H1 (cell line): ENCODE measurements around the gene ATPAF2. TPM values are rescaled to one million over a fixed set of nuclear protein-coding genes. Genes with fewer than 3 reads are reported as not detected.

Experiments used
- CTCF ChIA-PET: fragments of 300-600 bp; sonication (Branson Sonifier 250); formaldehyde crosslinking; loops from one replicate; lab custom pipeline; 2021; ENCODE audit not compliant: partially characterized antibody; lab: Charles Lee
- POLR2A ChIA-PET: fragments of 300-600 bp; sonication (Branson Sonifier 250); formaldehyde crosslinking; loops from one replicate; lab custom pipeline; 2021; ENCODE audit warnings: inconsistent platforms; ENCODE audit not compliant: partially characterized antibody; lab: Charles Lee
- DNase-seq, 2 experiments: peaks; one replicate each; pipeline versions ENCODE4 v3.0.0 to v3.0.0-alpha.2; 2010 to 2022; ENCODE audit warnings: low spot score in 2 of 2, low read depth in 1 of 2, mixed read lengths in 1 of 2
- FAIRE-seq: peaks from 2 replicates; lab custom pipeline; 2011; peaks lifted over from hg19 to GRCh38; lab: Jason Lieb, UNC
- H2AFZ ChIP-seq: 2 replicates; pipeline ENCODE4 v1.8.1; 2012; ENCODE audit warnings: low read length, inconsistent platforms
- H2AK5ac ChIP-seq: 2 replicates; pipeline ENCODE4 v1.6.1; 2013; ENCODE audit warnings: low read depth, low read length
- H2BK120ac ChIP-seq: replicated peaks from 2 replicates; pipeline ENCODE3; 2013; ENCODE audit warnings: low read depth, low read length, inconsistent platforms
- H2BK12ac ChIP-seq: 2 replicates; pipeline ENCODE4 v1.6.1; 2013; ENCODE audit warnings: low read depth, low read length
- H2BK15ac ChIP-seq: 2 replicates; pipeline ENCODE4 v1.6.1; 2013; ENCODE audit warnings: low read length
- H2BK20ac ChIP-seq: 2 replicates; pipeline ENCODE4 v1.6.1; 2013; ENCODE audit warnings: low read length
- H2BK5ac ChIP-seq: 2 replicates; pipeline ENCODE4 v1.6.1; 2013; ENCODE audit warnings: low read depth, low read length
- H3K14ac ChIP-seq: 2 replicates; pipeline ENCODE4 v1.6.1; 2013; ENCODE audit warnings: inconsistent platforms; ENCODE audit not compliant: insufficient read length
- H3K18ac ChIP-seq: 2 replicates; pipeline ENCODE4 v1.6.1; 2013; ENCODE audit warnings: low read length; ENCODE audit errors: extremely low read depth
- H3K23ac ChIP-seq: 2 replicates; pipeline ENCODE4 v1.6.1; 2013; ENCODE audit warnings: inconsistent platforms; ENCODE audit not compliant: insufficient read length
- H3K23me2 ChIP-seq: 2 replicates; pipeline ENCODE4 v1.6.1; 2013; ENCODE audit warnings: low read depth, low read length
- H3K27ac ChIP-seq: 2 replicates; pipeline ENCODE4 v1.6.1; 2011; ENCODE audit warnings: low read depth, low read length, inconsistent platforms
- H3K27me3 ChIP-seq, 4 experiments: replicated peaks in 1 of 4; 1 replicate in 1 of 4; 2 replicates in 3 of 4; pipeline versions ENCODE4 v1.6.1 to v1.8.1; 2011 to 2013; ENCODE audit warnings: low read length in 3 of 4, mild to moderate bottlenecking in 3 of 4, inconsistent platforms in 2 of 4, mixed read lengths in 2 of 4, moderate library complexity in 1 of 4; ENCODE audit not compliant: control insufficient read depth in 3 of 4, insufficient read depth in 3 of 4; ENCODE audit errors: extremely low read depth in 1 of 4
- H3K36me3 ChIP-seq, 4 experiments: 2 replicates each; pipeline versions ENCODE4 v1.6.1 to v1.8.1; 2011 to 2013; ENCODE audit warnings: mild to moderate bottlenecking in 4 of 4, low read length in 3 of 4, moderate library complexity in 2 of 4, control low read depth in 1 of 4, inconsistent platforms in 1 of 4; ENCODE audit not compliant: insufficient read depth in 4 of 4, control insufficient read depth in 2 of 4
- H3K4ac ChIP-seq: replicated peaks from 2 replicates; pipeline ENCODE3; 2013; ENCODE audit warnings: low read length, low read depth, mixed read lengths, inconsistent platforms; ENCODE audit not compliant: insufficient read length
- H3K4me1 ChIP-seq, 4 experiments: replicated peaks in 1 of 4; 1 replicate in 1 of 4; 2 replicates in 3 of 4; pipeline versions ENCODE4 v1.6.1 to v1.8.1; 2011 to 2013; ENCODE audit warnings: low read length in 3 of 4, inconsistent platforms in 2 of 4, mixed read lengths in 1 of 4; ENCODE audit not compliant: insufficient read depth in 4 of 4, control insufficient read depth in 3 of 4
- H3K4me2 ChIP-seq, 2 experiments: 2 replicates each; pipeline versions ENCODE4 v1.6.1 to v1.8.1; 2011 to 2013; ENCODE audit warnings: low read depth in 2 of 2, low read length in 2 of 2, control low read depth in 1 of 2, inconsistent platforms in 1 of 2, mild to moderate bottlenecking in 1 of 2; ENCODE audit not compliant: insufficient read depth in 1 of 2
- H3K4me3 ChIP-seq, 4 experiments: fragments of 200-600, 300-600 bp in 1 of 4; sonication (generic), shearing (Covaris generic), sonication (Bioruptor Twin) in 1 of 4; 2 replicates each; pipeline versions ENCODE4 v1.5.1 to v1.8.1; 2011 to 2016; ENCODE audit warnings: low read length in 4 of 4, low read depth in 3 of 4, control low read depth in 2 of 4, inconsistent platforms in 2 of 4, mild to moderate bottlenecking in 2 of 4, mixed read lengths in 1 of 4, moderate library complexity in 1 of 4; ENCODE audit not compliant: insufficient read depth in 2 of 4; ENCODE audit errors: extremely low read depth in 1 of 4
- H3K56ac ChIP-seq: replicated peaks from 2 replicates; pipeline ENCODE3; 2013; ENCODE audit warnings: low read depth, mild to moderate bottlenecking, mixed read lengths, low read length, inconsistent platforms; ENCODE audit not compliant: insufficient read length
- H3K79me1 ChIP-seq: 2 replicates; pipeline ENCODE4 v1.6.1; 2013; ENCODE audit warnings: low read depth, low read length, control low read depth
- H3K79me2 ChIP-seq, 2 experiments: 2 replicates each; pipeline versions ENCODE4 v1.6.1 to v1.8.1; 2012 to 2013; ENCODE audit warnings: low read length in 2 of 2, mild to moderate bottlenecking in 2 of 2, inconsistent platforms in 1 of 2; ENCODE audit not compliant: insufficient read depth in 2 of 2, control insufficient read depth in 1 of 2
- H3K9ac ChIP-seq, 4 experiments: replicated peaks in 1 of 4; 1 replicate in 1 of 4; 2 replicates in 3 of 4; pipeline versions ENCODE4 v1.6.1 to v1.8.1; 2011 to 2013; ENCODE audit warnings: low read depth in 3 of 4, low read length in 3 of 4, control low read depth in 2 of 4, mild to moderate bottlenecking in 2 of 4, moderate library complexity in 2 of 4, inconsistent platforms in 1 of 4; ENCODE audit errors: extremely low read depth in 1 of 4
- H3K9me3 ChIP-seq, 2 experiments: 2 replicates each; pipeline versions ENCODE4 v1.6.1 to v1.8.1; 2012 to 2013; ENCODE audit warnings: mild to moderate bottlenecking in 2 of 2, moderate library complexity in 2 of 2, control low read depth in 1 of 2, inconsistent platforms in 1 of 2, low read depth in 1 of 2, low read length in 1 of 2, mixed read lengths in 1 of 2; ENCODE audit not compliant: insufficient read depth in 2 of 2
- H4K20me1 ChIP-seq, 2 experiments: replicated peaks in 1 of 2; 2 replicates each; pipeline versions ENCODE3 to v1.8.1; 2011 to 2013; ENCODE audit warnings: inconsistent platforms in 2 of 2, low read length in 2 of 2, mild to moderate bottlenecking in 1 of 2; ENCODE audit not compliant: insufficient read depth in 2 of 2, control insufficient read depth in 1 of 2
- H4K5ac ChIP-seq: 2 replicates; pipeline ENCODE4 v1.6.1; 2013; ENCODE audit warnings: low read length, low read depth, mixed read lengths, inconsistent platforms; ENCODE audit not compliant: insufficient read length
- H4K8ac ChIP-seq: 2 replicates; pipeline ENCODE4 v1.8.0; 2013; ENCODE audit warnings: mild to moderate bottlenecking, moderate library complexity, low read length, inconsistent platforms; ENCODE audit not compliant: insufficient read depth; ENCODE audit errors: extremely low read depth
- H4K91ac ChIP-seq: replicated peaks from 2 replicates; pipeline ENCODE3; 2013; ENCODE audit warnings: low read length, mixed read lengths, inconsistent platforms; ENCODE audit not compliant: insufficient read length
- EGR1 ChIP-seq: IDR thresholded peaks from 2 replicates; pipeline ENCODE4 v1.6.1; 2011; ENCODE audit warnings: low read depth, low read length, borderline replicate concordance
- NRF1 ChIP-seq: IDR thresholded peaks from 2 replicates; pipeline ENCODE4 v1.6.1; 2011; ENCODE audit warnings: mild to moderate bottlenecking, low read depth, low read length, improper control_type of control experiment
- POU5F1 ChIP-seq: IDR thresholded peaks from 2 replicates; pipeline ENCODE4 v1.6.1; 2011; ENCODE audit warnings: low read depth, mild to moderate bottlenecking, low read length, moderate library complexity
- RFX5 ChIP-seq: IDR thresholded peaks from 2 replicates; pipeline ENCODE4 v1.6.1; 2011; ENCODE audit warnings: low read depth, low read length, improper control_type of control experiment, borderline replicate concordance
- SIRT6 ChIP-seq: IDR thresholded peaks from one replicate; pipeline ENCODE4 v1.7.1; 2012; ENCODE audit warnings: low read length, inconsistent platforms
- SRF ChIP-seq: IDR thresholded peaks from 2 replicates; pipeline ENCODE4 v1.6.1; 2011; ENCODE audit warnings: mild to moderate bottlenecking, low read depth, low read length, moderate library complexity
- TAF7 ChIP-seq: optimal IDR thresholded peaks from 2 replicates; pipeline ENCODE3; 2011; ENCODE audit warnings: low read depth, mild to moderate bottlenecking, inconsistent platforms, low read length, moderate library complexity, borderline replicate concordance
- TCF12 ChIP-seq: IDR thresholded peaks from 2 replicates; pipeline ENCODE4 v1.6.1; 2011; ENCODE audit warnings: low read depth, mild to moderate bottlenecking, low read length
- WGBS, 2 experiments: shearing (Covaris generic) in 1 of 2; methylation state at CpG; one replicate each; pipeline versions ENCODE4 v1.1.6 to v1.1.7; 2013 to 2015; ENCODE audit warnings: low lambda C conversion rate in 2 of 2, mixed read lengths in 2 of 2, inconsistent platforms in 1 of 2, low coverage in 1 of 2, missing lambda C conversion rate in 1 of 2; ENCODE audit not compliant: insufficient replicate concordance in 2 of 2, insufficient coverage in 1 of 2, insufficient read length in 1 of 2; ENCODE audit errors: extremely low coverage in 1 of 2, missing lambda C conversion rate in 1 of 2; 5-methylcytosine and 5-hydroxymethylcytosine counted together
- polyA plus RNA-seq, 7 experiments: library from polyadenylated mRNA; depleted of rRNA in 3 of 7; stranded (reverse) in 5 of 7; unstranded in 2 of 7; fragments of >200 nt in 5 of 7; fragments of 200-250 nt in 2 of 7; gene quantifications; 1 replicate in 5 of 7; 2 replicates in 1 of 7; 4 replicates in 1 of 7; pipeline versions ENCODE4 v1.2.1 to v1.2.3, GENCODE V29; 2011 to 2013; ENCODE audit warnings: missing spikeins in 2 of 7, mixed read lengths in 2 of 7
- total RNA-seq: library from RNA; stranded (reverse); fragmentation: NEBNext Ultra II Directional; extraction: Animal tissue kit (Norgen Biotek cat#: 25700); gene quantifications from 2 replicates; pipeline ENCODE4 v1.2.1, GENCODE V29; 2021

ATPAF2 gene
- total and polyA plus RNA-seq, 2 of the 8 experiments (the other 6 are each of a cell fraction or from before 2014, with no cell fraction given): 19.6 to 22.9 TPM

- no peak overlapping the region for H2BK5ac ChIP-seq
- no peaks in the 10 kb centered on the region for H3K9me3 ChIP-seq
- no peak overlapping the region for H3K4me3 ChIP-seq
- no peak overlapping the region for H4K8ac ChIP-seq
- no peak overlapping the region for H3K14ac ChIP-seq
- no peak overlapping the region for H3K4ac ChIP-seq
- no peak overlapping the region for H2AK5ac ChIP-seq
- H2AFZ ChIP-seq: no peak overlapping the region
- no peak overlapping the region for H3K18ac ChIP-seq
- H3K23ac ChIP-seq: no peak overlapping the region
- no peak for DNase-seq
- H3K79me1 ChIP-seq: peaks cover 2% of the 10 kb centered on the region; the same call in 1 of the 2 replicates
- H4K91ac ChIP-seq: no peak overlapping the region
- H2BK12ac ChIP-seq: no peak overlapping the region
- no peak overlapping the region for H2BK20ac ChIP-seq
- no peak overlapping the region for H3K9ac ChIP-seq
- H3K27ac ChIP-seq: no peak overlapping the region
- TF ChIP-seq SIRT6 (no peak), EGR1 (no peak), POU5F1 (no peak), TCF12 (no peak), RFX5 (no peak), NRF1 (no peak), TAF7 (no peak), SRF (no peak)
- no peaks in the 10 kb centered on the region for H3K23me2 ChIP-seq
- WGBS, 2 experiments: 100% methylated on average over 2 of the region's 2 CpGs; no CpG with 5 or more reads in 1 of the 2 experiments
- no peaks in the 10 kb centered on the region; a peak in 1 of 7 replicates for H3K27me3 ChIP-seq
- POLR2A ChIA-PET: interaction anchor here (0.5 to 1.0 kb wide), 2 partner anchors 30 to 125 kb away, joined by 3 read pairs; no protein-coding TSS in a partner anchor
- CTCF ChIA-PET: interaction anchor here (0.6 to 4.4 kb wide), 11 partner anchors 9 to 202 kb away, joined by 3 to 40 read pairs (median 5); no protein-coding TSS in a partner anchor
- H3K36me3 ChIP-seq: no peaks in the 10 kb centered on the region; a peak in 1 of 8 replicates
- no peak overlapping the region for H2BK15ac ChIP-seq
- H4K5ac ChIP-seq: no peak overlapping the region
- H4K20me1 ChIP-seq: peaks cover 0 to 3% of the 10 kb centered on the region in 2 experiments
- H3K56ac ChIP-seq: no peak overlapping the region
- no peak overlapping the region for H3K4me2 ChIP-seq
- FAIRE-seq: no peak
- H3K4me1 ChIP-seq: no peaks in the 10 kb centered on the region
- H2BK120ac ChIP-seq: no peak overlapping the region
- H3K79me2 ChIP-seq: no peaks in the 10 kb centered on the region; a peak in 1 of 4 replicates
These were observed 7.0 kb downstream of the ATPAF2 start for GRCh38 chr17:18031955-18032354.
